IMR-90 (cell line): Measurements from ENCODE around the gene DOCK10. TPM values are rescaled to one million over a fixed set of nuclear protein-coding genes. Genes with fewer than 3 reads are reported as not detected.

Experiments used
- ATAC-seq: fragments of 200-7000 bp; cut with Tn5 transposase; 2 replicates; pipeline ENCODE4 v1.9.1; 2020; ENCODE audit warnings: low read depth, mild to moderate bottlenecking, moderate library complexity
- BruUV-seq: library from RNA; stranded (reverse); fragments of 400-500 nt; replicated peaks from 2 replicates; lab custom pipeline; 2021; lab: Mats Ljungman, UMichigan
- CTCF ChIA-PET: fragments of 300-600 bp; formaldehyde crosslinking; extraction: SDS; loops from one replicate; lab custom pipeline; 2021; ENCODE audit warnings: antibody characterized with exemption; lab: Yijun Ruan, JAX
- POLR2A ChIA-PET: fragments of 300-600 bp; sonication (Branson Sonifier 250); formaldehyde crosslinking; loops from one replicate; lab custom pipeline; 2022; ENCODE audit warnings: antibody characterized with exemption; ENCODE audit not compliant: unreplicated experiment; lab: Charles Lee
- DNase-seq: peaks from one replicate; pipeline ENCODE4 v3.0.0; 2013
- H2AFZ ChIP-seq: replicated peaks from 2 replicates; pipeline ENCODE3; 2013; ENCODE audit warnings: low read length, mild to moderate bottlenecking; ENCODE audit not compliant: poor library complexity
- H2AK5ac ChIP-seq: 2 replicates; pipeline ENCODE4 v1.6.1; 2013; ENCODE audit warnings: low read depth, low read length, inconsistent platforms
- H2AK9ac ChIP-seq: replicated peaks from 2 replicates; pipeline ENCODE3; 2013; ENCODE audit warnings: mild to moderate bottlenecking, low read depth, low read length, moderate library complexity; ENCODE audit not compliant: poor library complexity
- H2BK120ac ChIP-seq: 2 replicates; pipeline ENCODE4 v1.6.1; 2013; ENCODE audit warnings: low read depth, low read length, inconsistent platforms
- H2BK15ac ChIP-seq: 3 replicates; pipeline ENCODE4 v1.6.1; 2013; ENCODE audit warnings: low read depth, low read length, inconsistent platforms
- H2BK20ac ChIP-seq: 2 replicates; pipeline ENCODE4 v1.6.1; 2013; ENCODE audit warnings: low read depth, mild to moderate bottlenecking, inconsistent platforms, low read length, moderate library complexity
- H2BK5ac ChIP-seq: 2 replicates; pipeline ENCODE4 v1.6.1; 2013; ENCODE audit warnings: mild to moderate bottlenecking, low read depth, low read length, inconsistent platforms; ENCODE audit not compliant: poor library complexity, severe bottlenecking
- H3K14ac ChIP-seq: replicated peaks from 2 replicates; pipeline ENCODE4 v1.6.1; 2013; ENCODE audit warnings: low read depth, low read length, inconsistent platforms
- H3K18ac ChIP-seq: 2 replicates; pipeline ENCODE4 v1.6.1; 2013; ENCODE audit warnings: low read depth, low read length, control low read depth
- H3K23ac ChIP-seq: 2 replicates; pipeline ENCODE4 v1.6.1; 2013; ENCODE audit warnings: low read depth, low read length, inconsistent platforms
- H3K27ac ChIP-seq: 2 replicates; pipeline ENCODE4 v1.5.1; 2013; ENCODE audit warnings: mild to moderate bottlenecking, control low read depth, low read length; ENCODE audit not compliant: insufficient read depth
- H3K27me3 ChIP-seq: 2 replicates; pipeline ENCODE4 v1.6.1; 2013; ENCODE audit warnings: low read length; ENCODE audit not compliant: control insufficient read depth, insufficient read depth
- H3K36me3 ChIP-seq: 2 replicates; pipeline ENCODE4 v1.6.1; 2013; ENCODE audit warnings: low read length, mixed read lengths; ENCODE audit not compliant: control insufficient read depth, insufficient read depth
- H3K4ac ChIP-seq: 2 replicates; pipeline ENCODE4 v1.6.1; 2013; ENCODE audit warnings: low read depth, low read length, inconsistent platforms
- H3K4me1 ChIP-seq: 2 replicates; pipeline ENCODE4 v1.6.1; 2013; ENCODE audit warnings: low read length, mixed read lengths; ENCODE audit not compliant: control insufficient read depth, insufficient read depth
- H3K4me2 ChIP-seq: 2 replicates; pipeline ENCODE4 v1.6.1; 2013; ENCODE audit warnings: low read depth, mild to moderate bottlenecking, control low read depth, low read length, moderate library complexity
- H3K4me3 ChIP-seq: 2 replicates; pipeline ENCODE4 v1.5.1; 2013; ENCODE audit warnings: low read depth, mild to moderate bottlenecking, control low read depth, low read length, moderate library complexity; ENCODE audit not compliant: insufficient read depth
- H3K56ac ChIP-seq: 2 replicates; pipeline ENCODE4 v1.6.1; 2013; ENCODE audit warnings: low read length, inconsistent platforms; ENCODE audit not compliant: insufficient read depth; ENCODE audit errors: extremely low read depth
- H3K79me1 ChIP-seq, 2 experiments: 2 replicates each; pipeline ENCODE4 v1.6.1; 2013; ENCODE audit warnings: low read length in 2 of 2, inconsistent platforms in 1 of 2, low read depth in 1 of 2
- H3K9ac ChIP-seq: 2 replicates; pipeline ENCODE4 v1.6.1; 2013; ENCODE audit warnings: low read depth, low read length, control low read depth
- H3K9me1 ChIP-seq: 2 replicates; pipeline ENCODE4 v1.6.1; 2013; ENCODE audit warnings: low read length, inconsistent platforms; ENCODE audit not compliant: insufficient read depth
- H3K9me3 ChIP-seq: 2 replicates; pipeline ENCODE4 v1.6.1; 2013; ENCODE audit warnings: low read length; ENCODE audit not compliant: control insufficient read depth, insufficient read depth
- H4K20me1 ChIP-seq: 2 replicates; pipeline ENCODE4 v1.6.1; 2013; ENCODE audit warnings: low read length, inconsistent platforms; ENCODE audit not compliant: insufficient read depth
- H4K5ac ChIP-seq: 2 replicates; pipeline ENCODE4 v1.6.1; 2013; ENCODE audit warnings: mild to moderate bottlenecking, low read depth, low read length, control low read depth
- H4K8ac ChIP-seq, 2 experiments: 2 replicates each; pipeline ENCODE4 v1.6.1; 2013; ENCODE audit warnings: low read depth in 2 of 2, low read length in 2 of 2, control low read depth in 1 of 2, inconsistent platforms in 1 of 2
- H4K91ac ChIP-seq: 2 replicates; pipeline ENCODE4 v1.6.1; 2013; ENCODE audit warnings: low read depth, low read length, inconsistent platforms; ENCODE audit not compliant: insufficient read depth
- BHLHE40 ChIP-seq: fragments of 150-350 bp; IDR thresholded peaks from 2 replicates; pipeline ENCODE4 v1.6.1; 2016; ENCODE audit warnings: mild to moderate bottlenecking, low read depth, low read length
- CEBPB ChIP-seq: IDR thresholded peaks from 2 replicates; pipeline ENCODE4 v1.6.1; 2012; ENCODE audit warnings: low read depth, low read length, improper control_type of control experiment
- CHD1 ChIP-seq: IDR thresholded peaks from 2 replicates; pipeline ENCODE4 v1.6.1; 2012; ENCODE audit warnings: low read depth, low read length, improper control_type of control experiment
- CTCF ChIP-seq: conservative IDR thresholded peaks from 2 replicates; pipeline ENCODE4 v1.5.1; 2012; ENCODE audit warnings: mild to moderate bottlenecking, low read depth, low read length, improper control_type of control experiment
- ELK1 ChIP-seq: fragments of 150-350 bp; IDR thresholded peaks from 2 replicates; pipeline ENCODE4 v1.6.1; 2016; ENCODE audit warnings: low read depth, mild to moderate bottlenecking, low read length, moderate library complexity, borderline replicate concordance
- MAFK ChIP-seq: IDR thresholded peaks from 2 replicates; pipeline ENCODE4 v1.6.1; 2012; ENCODE audit warnings: low read depth, low read length, improper control_type of control experiment
- MXI1 ChIP-seq: IDR thresholded peaks from 2 replicates; pipeline ENCODE4 v1.6.1; 2012; ENCODE audit warnings: low read depth, mild to moderate bottlenecking, low read length, moderate library complexity, borderline replicate concordance
- NFE2L2 ChIP-seq: fragments of 150-350 bp; IDR thresholded peaks from 2 replicates; pipeline ENCODE4 v1.6.1; 2016; ENCODE audit warnings: low read depth, mild to moderate bottlenecking, low read length
- POLR2A ChIP-seq: IDR thresholded peaks from 2 replicates; pipeline ENCODE4 v1.6.1; 2012; ENCODE audit warnings: mild to moderate bottlenecking, low read depth, low read length
- RAD21 ChIP-seq: IDR thresholded peaks from 2 replicates; pipeline ENCODE4 v1.6.1; 2012; ENCODE audit warnings: low read length, improper control_type of control experiment
- RCOR1 ChIP-seq: IDR thresholded peaks from 2 replicates; pipeline ENCODE4 v1.6.1; 2012; ENCODE audit warnings: mild to moderate bottlenecking, low read length, improper control_type of control experiment; ENCODE audit not compliant: insufficient replicate concordance
- RFX5 ChIP-seq: IDR thresholded peaks from 2 replicates; pipeline ENCODE4 v1.8.0; 2012; ENCODE audit warnings: low read depth, mild to moderate bottlenecking, low read length, moderate library complexity
- SMC3 ChIP-seq: fragments of 150-350 bp; IDR thresholded peaks from 2 replicates; pipeline ENCODE4 v1.6.1; 2016; ENCODE audit warnings: low read depth, mild to moderate bottlenecking, antibody characterized with exemption, low read length, moderate library complexity
- USF2 ChIP-seq: fragments of 150-350 bp; IDR thresholded peaks from 2 replicates; pipeline ENCODE4 v1.6.1; 2017; ENCODE audit warnings: mild to moderate bottlenecking, antibody characterized with exemption, low read length, low read depth
- WGBS, 2 experiments: methylation state at CpG; one replicate each; pipeline versions ENCODE4 v1.1.5 to v1.1.7; 2013; ENCODE audit warnings: missing lambda C conversion rate in 2 of 2; ENCODE audit not compliant: insufficient read length in 1 of 2; ENCODE audit errors: extremely low coverage in 2 of 2; 5-methylcytosine and 5-hydroxymethylcytosine counted together
- dilution Hi-C: fragments of 300-500 bp; cut with HindIII; formaldehyde crosslinking; loops from one replicate; pipeline ENCODE4 v1.14.3; 2018; ENCODE audit warnings: low sequenced_read_pairs; ENCODE audit not compliant: unreplicated experiment
- in situ Hi-C: fragments of 300-500 bp; cut with MboI; formaldehyde crosslinking; loops from 3 replicates; pipeline ENCODE4 v1.14.3; 2019; ENCODE audit warnings: low sequenced_read_pairs, inconsistent platforms, mixed read lengths
- intact Hi-C: fragments of 100-400 bp; cut with micrococcal nuclease; formaldehyde crosslinking; loops from 2 replicates; pipeline ENCODE4 v1.10.0; 2022
- polyA plus RNA-seq, 3 experiments: library from polyadenylated mRNA; depleted of rRNA; stranded (reverse); fragments of >200 nt; gene quantifications; 2 replicates each; pipeline ENCODE4 v1.2.3, GENCODE V29; 2012; ENCODE audit warnings: low replicate concordance in 1 of 3
- total RNA-seq: library from RNA; depleted of rRNA; stranded (reverse); fragments of >200 nt; gene quantifications from 2 replicates; pipeline ENCODE4 v1.2.3, GENCODE V29; 2012

DOCK10 gene
- total and polyA plus RNA-seq, 2 of the 4 experiments (the other 2 are of a cell fraction): 58.6 to 75.3 TPM

GRCh38 chr2:224932522-224932921 is 109.7 kb downstream of the DOCK10 start:
- H3K36me3 ChIP-seq: peaks cover 4% of the 10 kb centered on the region
- POLR2A ChIA-PET: no interaction called here
- dilution Hi-C loops (no loop called here), intact Hi-C loops (no loop called here), in situ Hi-C loops (no loop called here)
- no peaks in the 10 kb centered on the region for H4K20me1 ChIP-seq
- H4K8ac ChIP-seq: no peak overlapping the region
- H2AK5ac ChIP-seq: no peak overlapping the region
- H2BK120ac ChIP-seq: no peak overlapping the region
- 100% methylated on average over 1 of the region's 3 CpGs; no CpG with 5 or more reads in 1 of the 2 experiments for WGBS, 2 experiments
- no TSS peak for BruUV-seq
- no peak overlapping the region for H3K18ac ChIP-seq
- H2BK5ac ChIP-seq: no peak overlapping the region
- H4K91ac ChIP-seq: no peak overlapping the region
- no peak overlapping the region for H2BK20ac ChIP-seq
- ATAC-seq: no peak
- no peak overlapping the region for H3K56ac ChIP-seq
- H3K4ac ChIP-seq: no peak overlapping the region
- H2AK9ac ChIP-seq: no peak overlapping the region
- H3K4me1 ChIP-seq: peaks cover 7% of the 10 kb centered on the region
- no peak overlapping the region for H3K14ac ChIP-seq
- H2AFZ ChIP-seq: no peak overlapping the region
- no peak overlapping the region for H3K27ac ChIP-seq
- peaks cover 19 to 30% of the 10 kb centered on the region in 2 experiments for H3K79me1 ChIP-seq
- DNase-seq: no peak
- TF ChIP-seq POLR2A (no peak), RCOR1 (no peak), USF2 (no peak), CEBPB (no peak), MAFK (no peak), NFE2L2 (no peak), BHLHE40 (no peak), SMC3 (no peak), MXI1 (no peak), CHD1 (no peak), CTCF (no peak), RFX5 (no peak), RAD21 (no peak), ELK1 (no peak)
- peaks cover 3% of the 10 kb centered on the region for H3K9me1 ChIP-seq
- no peak overlapping the region for H2BK15ac ChIP-seq
- H3K9ac ChIP-seq: no peak overlapping the region
- no peak overlapping the region for H4K5ac ChIP-seq
- CTCF ChIA-PET: no interaction called here
- no peak overlapping the region for H3K4me2 ChIP-seq
- no peaks in the 10 kb centered on the region for H3K9me3 ChIP-seq
- H3K23ac ChIP-seq: no peak overlapping the region
- H3K27me3 ChIP-seq: no peaks in the 10 kb centered on the region
- no peak overlapping the region for H3K4me3 ChIP-seq
